ENCODE results near the gene TGOLN2. TPM values are rescaled to one million over a fixed set of nuclear protein-coding genes. Genes with fewer than 3 reads are reported as not detected.

Gene TGOLN2
- total RNA-seq, 1 experiment from 2014 or later = 43.7 TPM

DNA sequence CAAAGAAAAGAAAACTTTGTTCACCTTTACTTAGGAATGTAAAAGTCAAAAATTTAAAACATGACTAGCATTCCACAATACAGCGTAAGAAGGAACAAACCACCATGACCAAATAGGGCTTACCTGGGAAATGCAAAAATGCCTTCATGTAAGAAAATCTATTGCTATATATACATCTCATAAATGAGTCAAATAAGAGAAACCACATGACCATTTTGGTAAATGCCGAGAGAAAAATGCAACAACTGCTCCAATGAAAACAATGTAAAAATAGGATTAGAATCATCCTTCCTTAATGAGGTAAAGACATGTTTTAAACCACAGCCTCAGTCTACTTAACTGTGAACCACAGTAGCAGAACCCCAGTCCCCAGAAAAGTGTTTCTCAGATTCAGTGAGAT, 49.4 kb downstream of the TGOLN2 start:
- CTCF ChIA-PET = interaction anchor here (1.1 to 3.0 kb wide), 3 partner anchors 12 to 211 kb away, joined by 3 to 11 read pairs (median 8); partner anchors contain the start of gene TCF7L1
- H3K36me3 Mint-ChIP-seq = peaks cover 8% of the 10 kb centered on the region
- H3K9me3 Mint-ChIP-seq = no peaks in the 10 kb centered on the region
- POLR2A ChIA-PET = no interaction called here
- H3K4me3 Mint-ChIP-seq = no peak overlapping the region
- ATAC-seq (no peak), DNase-seq (ENCODE audit: low spot score) (no peak)
- TF ChIP-seq GTF2I (CRISPR knock-in tag; conservative IDR thresholded peaks at IDR 0.05) (no peak), ZNF219 (CRISPR knock-in tag; IDR thresholded peaks at IDR 0.05; ENCODE audit: borderline replicate concordance) (no peak), GABPB1 (CRISPR knock-in tag; IDR thresholded peaks at IDR 0.05) (no peak)
- TF ChIP-seq, protein P1, sequence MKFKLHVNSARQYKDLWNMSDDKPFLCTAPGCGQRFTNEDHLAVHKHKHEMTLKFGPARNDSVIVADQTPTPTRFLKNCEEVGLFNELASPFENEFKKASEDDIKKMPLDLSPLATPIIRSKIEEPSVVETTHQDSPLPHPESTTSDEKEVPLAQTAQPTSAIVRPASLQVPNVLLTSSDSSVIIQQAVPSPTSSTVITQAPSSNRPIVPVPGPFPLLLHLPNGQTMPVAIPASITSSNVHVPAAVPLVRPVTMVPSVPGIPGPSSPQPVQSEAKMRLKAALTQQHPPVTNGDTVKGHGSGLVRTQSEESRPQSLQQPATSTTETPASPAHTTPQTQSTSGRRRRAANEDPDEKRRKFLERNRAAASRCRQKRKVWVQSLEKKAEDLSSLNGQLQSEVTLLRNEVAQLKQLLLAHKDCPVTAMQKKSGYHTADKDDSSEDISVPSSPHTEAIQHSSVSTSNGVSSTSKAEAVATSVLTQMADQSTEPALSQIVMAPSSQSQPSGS (CRISPR knock-in tag; IDR thresholded peaks at IDR 0.05; ENCODE audit: borderline replicate concordance, low read depth) = no peak
- TF ChIP-seq, protein P2, sequence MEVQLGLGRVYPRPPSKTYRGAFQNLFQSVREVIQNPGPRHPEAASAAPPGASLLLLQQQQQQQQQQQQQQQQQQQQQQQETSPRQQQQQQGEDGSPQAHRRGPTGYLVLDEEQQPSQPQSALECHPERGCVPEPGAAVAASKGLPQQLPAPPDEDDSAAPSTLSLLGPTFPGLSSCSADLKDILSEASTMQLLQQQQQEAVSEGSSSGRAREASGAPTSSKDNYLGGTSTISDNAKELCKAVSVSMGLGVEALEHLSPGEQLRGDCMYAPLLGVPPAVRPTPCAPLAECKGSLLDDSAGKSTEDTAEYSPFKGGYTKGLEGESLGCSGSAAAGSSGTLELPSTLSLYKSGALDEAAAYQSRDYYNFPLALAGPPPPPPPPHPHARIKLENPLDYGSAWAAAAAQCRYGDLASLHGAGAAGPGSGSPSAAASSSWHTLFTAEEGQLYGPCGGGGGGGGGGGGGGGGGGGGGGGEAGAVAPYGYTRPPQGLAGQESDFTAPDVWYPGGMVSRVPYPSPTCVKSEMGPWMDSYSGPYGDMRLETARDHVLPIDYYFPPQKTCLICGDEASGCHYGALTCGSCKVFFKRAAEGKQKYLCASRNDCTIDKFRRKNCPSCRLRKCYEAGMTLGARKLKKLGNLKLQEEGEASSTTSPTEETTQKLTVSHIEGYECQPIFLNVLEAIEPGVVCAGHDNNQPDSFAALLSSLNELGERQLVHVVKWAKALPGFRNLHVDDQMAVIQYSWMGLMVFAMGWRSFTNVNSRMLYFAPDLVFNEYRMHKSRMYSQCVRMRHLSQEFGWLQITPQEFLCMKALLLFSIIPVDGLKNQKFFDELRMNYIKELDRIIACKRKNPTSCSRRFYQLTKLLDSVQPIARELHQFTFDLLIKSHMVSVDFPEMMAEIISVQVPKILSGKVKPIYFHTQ (CRISPR knock-in tag; IDR thresholded peaks at IDR 0.05) = no peak
- TF ChIP-seq, protein P3, sequence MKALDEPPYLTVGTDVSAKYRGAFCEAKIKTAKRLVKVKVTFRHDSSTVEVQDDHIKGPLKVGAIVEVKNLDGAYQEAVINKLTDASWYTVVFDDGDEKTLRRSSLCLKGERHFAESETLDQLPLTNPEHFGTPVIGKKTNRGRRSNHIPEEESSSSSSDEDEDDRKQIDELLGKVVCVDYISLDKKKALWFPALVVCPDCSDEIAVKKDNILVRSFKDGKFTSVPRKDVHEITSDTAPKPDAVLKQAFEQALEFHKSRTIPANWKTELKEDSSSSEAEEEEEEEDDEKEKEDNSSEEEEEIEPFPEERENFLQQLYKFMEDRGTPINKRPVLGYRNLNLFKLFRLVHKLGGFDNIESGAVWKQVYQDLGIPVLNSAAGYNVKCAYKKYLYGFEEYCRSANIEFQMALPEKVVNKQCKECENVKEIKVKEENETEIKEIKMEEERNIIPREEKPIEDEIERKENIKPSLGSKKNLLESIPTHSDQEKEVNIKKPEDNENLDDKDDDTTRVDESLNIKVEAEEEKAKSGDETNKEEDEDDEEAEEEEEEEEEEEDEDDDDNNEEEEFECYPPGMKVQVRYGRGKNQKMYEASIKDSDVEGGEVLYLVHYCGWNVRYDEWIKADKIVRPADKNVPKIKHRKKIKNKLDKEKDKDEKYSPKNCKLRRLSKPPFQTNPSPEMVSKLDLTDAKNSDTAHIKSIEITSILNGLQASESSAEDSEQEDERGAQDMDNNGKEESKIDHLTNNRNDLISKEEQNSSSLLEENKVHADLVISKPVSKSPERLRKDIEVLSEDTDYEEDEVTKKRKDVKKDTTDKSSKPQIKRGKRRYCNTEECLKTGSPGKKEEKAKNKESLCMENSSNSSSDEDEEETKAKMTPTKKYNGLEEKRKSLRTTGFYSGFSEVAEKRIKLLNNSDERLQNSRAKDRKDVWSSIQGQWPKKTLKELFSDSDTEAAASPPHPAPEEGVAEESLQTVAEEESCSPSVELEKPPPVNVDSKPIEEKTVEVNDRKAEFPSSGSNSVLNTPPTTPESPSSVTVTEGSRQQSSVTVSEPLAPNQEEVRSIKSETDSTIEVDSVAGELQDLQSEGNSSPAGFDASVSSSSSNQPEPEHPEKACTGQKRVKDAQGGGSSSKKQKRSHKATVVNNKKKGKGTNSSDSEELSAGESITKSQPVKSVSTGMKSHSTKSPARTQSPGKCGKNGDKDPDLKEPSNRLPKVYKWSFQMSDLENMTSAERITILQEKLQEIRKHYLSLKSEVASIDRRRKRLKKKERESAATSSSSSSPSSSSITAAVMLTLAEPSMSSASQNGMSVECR (CRISPR knock-in tag; IDR thresholded peaks at IDR 0.05; ENCODE audit: borderline replicate concordance) = no peak
- TF ChIP-seq, protein P4, sequence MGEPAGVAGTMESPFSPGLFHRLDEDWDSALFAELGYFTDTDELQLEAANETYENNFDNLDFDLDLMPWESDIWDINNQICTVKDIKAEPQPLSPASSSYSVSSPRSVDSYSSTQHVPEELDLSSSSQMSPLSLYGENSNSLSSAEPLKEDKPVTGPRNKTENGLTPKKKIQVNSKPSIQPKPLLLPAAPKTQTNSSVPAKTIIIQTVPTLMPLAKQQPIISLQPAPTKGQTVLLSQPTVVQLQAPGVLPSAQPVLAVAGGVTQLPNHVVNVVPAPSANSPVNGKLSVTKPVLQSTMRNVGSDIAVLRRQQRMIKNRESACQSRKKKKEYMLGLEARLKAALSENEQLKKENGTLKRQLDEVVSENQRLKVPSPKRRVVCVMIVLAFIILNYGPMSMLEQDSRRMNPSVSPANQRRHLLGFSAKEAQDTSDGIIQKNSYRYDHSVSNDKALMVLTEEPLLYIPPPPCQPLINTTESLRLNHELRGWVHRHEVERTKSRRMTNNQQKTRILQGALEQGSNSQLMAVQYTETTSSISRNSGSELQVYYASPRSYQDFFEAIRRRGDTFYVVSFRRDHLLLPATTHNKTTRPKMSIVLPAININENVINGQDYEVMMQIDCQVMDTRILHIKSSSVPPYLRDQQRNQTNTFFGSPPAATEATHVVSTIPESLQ (CRISPR knock-in tag; IDR thresholded peaks at IDR 0.05) = no peak
- no peaks in the 10 kb centered on the region for H3K27me3 Mint-ChIP-seq (ENCODE audit: low read depth)
- peak overlapping the region; percentile 7; the same call in 1 of the 2 replicates for H3K27ac Mint-ChIP-seq
- H3K4me1 Mint-ChIP-seq = peaks cover 54% of the 10 kb centered on the region

DNA sequence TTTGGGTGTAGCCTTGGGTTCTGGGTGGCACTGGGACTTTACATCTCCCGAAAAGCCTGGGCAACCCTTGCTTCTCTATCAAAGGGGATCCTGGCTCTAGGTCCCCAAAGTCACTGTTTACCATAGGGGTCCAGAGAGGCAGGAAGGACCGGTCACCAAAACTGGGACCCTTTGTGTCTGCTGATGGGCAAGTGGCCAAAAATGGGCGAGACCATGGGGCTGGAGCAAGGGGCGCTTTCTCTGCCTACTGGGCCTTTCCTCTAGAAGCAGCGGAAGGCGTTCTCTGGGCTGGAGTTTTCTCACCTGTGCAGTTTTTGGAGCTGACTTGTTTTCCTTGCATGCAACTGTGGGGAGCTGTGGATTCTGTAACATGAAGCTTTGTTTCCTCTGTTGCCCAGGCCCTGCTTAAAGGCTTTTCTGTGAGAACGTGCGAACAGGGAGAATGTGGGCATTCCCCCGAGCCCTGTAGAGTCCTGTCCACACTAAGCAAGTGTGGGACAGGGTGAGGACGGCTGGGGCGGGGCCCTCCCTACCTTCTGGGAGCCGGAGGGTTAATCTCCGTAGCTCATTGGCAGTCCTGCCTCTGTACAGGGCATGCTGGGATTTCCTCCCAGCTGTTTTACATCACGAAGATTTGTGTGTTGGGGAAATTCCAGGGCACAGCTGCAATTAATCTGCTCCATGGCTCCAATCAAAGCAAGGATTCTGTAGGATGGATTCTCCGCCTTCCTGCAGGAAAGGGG, 50.2 kb downstream of the TGOLN2 start:
- no peak for DNase-seq (ENCODE audit: low spot score)
- TF ChIP-seq ESRRA (CRISPR knock-in tag; IDR thresholded peaks at IDR 0.05; ENCODE audit: borderline replicate concordance) (no peak), GRHL2 (CRISPR knock-in tag; IDR thresholded peaks at IDR 0.05; ENCODE audit: insufficient replicate concordance, severe bottlenecking) (no peak), CREM (CRISPR knock-in tag; IDR thresholded peaks at IDR 0.05) (no peak), JAZF1 (CRISPR knock-in tag; IDR thresholded peaks at IDR 0.05) (no peak), NR3C1 (CRISPR knock-in tag; conservative IDR thresholded peaks at IDR 0.05; ENCODE audit: low read depth) (no peak), ETV6 (CRISPR knock-in tag; IDR thresholded peaks at IDR 0.05) (no peak), ZNF138 (CRISPR knock-in tag; conservative IDR thresholded peaks at IDR 0.05) (no peak)
- H3K4me1 Mint-ChIP-seq = peaks cover 59% of the 10 kb centered on the region
- ChIA-PET POLR2A (no interaction called here), CTCF (interaction anchor here (0.5 to 3.0 kb wide), 10 partner anchors 11 to 210 kb away, joined by 3 to 11 read pairs (median 3); partner anchors contain the start of gene TCF7L1)
- no peaks in the 10 kb centered on the region for H3K9me3 Mint-ChIP-seq
- H3K27ac Mint-ChIP-seq = peak overlapping the region; percentile 69; the same call in 1 of the 2 replicates
- 0 out of 2 replicates have a peak, but pooled peaks cover 2% of the 10 kb centered on the region for H3K36me3 Mint-ChIP-seq
- H3K4me3 Mint-ChIP-seq = no peak overlapping the region
- no peaks in the 10 kb centered on the region for H3K27me3 Mint-ChIP-seq (ENCODE audit: low read depth)
- ATAC-seq = peak; percentile 47
